Measurements from ENCODE around the gene PTPRCAP. TPM values are rescaled to one million over a fixed set of nuclear protein-coding genes. Genes with fewer than 3 reads are reported as not detected.

Gene PTPRCAP
- total and polyA plus RNA-seq, 10 of the 15 experiments (the other 5 are each of a cell fraction or from before 2014, with no cell fraction given): 4.7 to 266 (median 125) TPM

GRCh38 chr11:67428052-67429001, 9.2 kb downstream of the PTPRCAP start, which contains the start of gene RPS6KB2:
Gene RPS6KB2 (plus strand): TSS chr11:67428494. CDS start chr11:67428546, 52 bp downstream.
- no TSS peak for BruUV-seq (replicated peaks)
- intact Hi-C loops (cut with micrococcal nuclease; ENCODE audit: unreplicated experiment): no loop called here
- ChIA-PET SMC1A (ENCODE audit: uncharacterized antibody, unreplicated experiment) (interaction anchor here (1.0 to 2.3 kb wide), 4 partner anchors 10 to 29 kb away, joined by 3 to 10 read pairs (median 8); partner anchors contain the start of genes PPP1CA, PTPRCAP and TBC1D10C), CTCF (interaction anchor here (1.0 to 1.7 kb wide), 6 partner anchors 8 to 200 kb away, joined by 3 to 4 read pairs (median 3); partner anchors contain the start of genes PPP1CA and PTPRCAP), POLR2A (interaction anchor here (0.6 to 4.4 kb wide), 17 partner anchors 10 to 75 kb away, joined by 3 to 28 read pairs (median 4); partner anchors contain the start of genes AIP, PPP1CA, PTPRCAP and TBC1D10C), RAD21 (ENCODE audit: unreplicated experiment) (interaction anchor here (0.8 to 2.1 kb wide), 10 partner anchors 9 to 83 kb away, joined by 3 to 8 read pairs (median 4); partner anchors contain the start of genes CORO1B, PITPNM1, PTPRCAP and TBC1D10C)
- Histone ChIP-seq H3K79me2 (ENCODE audit: control insufficient read depth, insufficient read depth, low read length) (peaks cover 18% of the 10 kb centered on the region), H2AFZ (ENCODE audit: control insufficient read depth, low read depth, low read length) (peak within 1 kb of the TSS; percentile 98), H3K4me2 (ENCODE audit: control insufficient read depth, insufficient read depth) (peak within 1 kb of the TSS; percentile 81), H4K20me1 (ENCODE audit: control insufficient read depth, insufficient read depth) (no peaks in the 10 kb centered on the region), H3K9me3 (replicated peaks; ENCODE audit: control insufficient read depth, insufficient read depth, low read length) (no peaks in the 10 kb centered on the region), H3K27ac (ENCODE audit: control insufficient read depth, insufficient read depth) (peak within 1 kb of the TSS; percentile 69), H3K9ac (ENCODE audit: control insufficient read depth, insufficient read depth, low read length) (peak within 1 kb of the TSS; percentile 93), H3K27me3 (replicated peaks in 1 of 2; ENCODE audit: control insufficient read depth in 2 of 2, insufficient read depth in 2 of 2, low read length in 1 of 2) (no peaks in the 10 kb centered on the region), H3K36me3 (ENCODE audit: control insufficient read depth in 2 of 2, insufficient read depth in 2 of 2, low read length in 1 of 2) (peaks cover 0 to 2% of the 10 kb centered on the region in 2 experiments; a peak in 3 of 4 replicates), H3K4me1 (ENCODE audit: control insufficient read depth, insufficient read depth, low read length) (no peaks in the 10 kb centered on the region; the same call in 1 of the 2 replicates), H3K4me3 (peak within 1 kb of the TSS; percentile 100)
- 1% methylated on average over 68 of the region's 68 CpGs for WGBS (ENCODE audit: insufficient coverage, insufficient replicate concordance, low lambda C conversion rate, missing lambda C conversion rate)
- in situ Hi-C loops (cut with MboI): no loop called here
- FAIRE-seq (peak; percentile 100), ATAC-seq (peak; percentile 85), DNase-seq (ENCODE audit: low read depth, low spot score) (peak; percentile 95)
- TF ChIP-seq ZNF274 (IDR thresholded peaks at IDR 0.05; ENCODE audit: insufficient read depth, insufficient read length) (no peak), RAD21 (IDR thresholded peaks at IDR 0.05; ENCODE audit: insufficient read depth, low read depth, low read length) (no peak), USF1 (IDR thresholded peaks at IDR 0.05; ENCODE audit: borderline replicate concordance, extremely low read length, insufficient read depth, low read depth, low read length) (peak; percentile 31), IKZF1 (conservative IDR thresholded peaks at IDR 0.05) (peak; percentile 96), CHD2 (IDR thresholded peaks at IDR 0.05; ENCODE audit: borderline replicate concordance, low read depth, low read length) (peak; percentile 90), MXI1 (IDR thresholded peaks at IDR 0.05; ENCODE audit: low read depth, low read length) (peak; percentile 49; the same call in 1 of the 2 replicates), RB1 (IDR thresholded peaks at IDR 0.05; ENCODE audit: borderline replicate concordance) (peak; percentile 62; the same call in 1 of the 2 replicates), GATAD2B (conservative IDR thresholded peaks at IDR 0.05; ENCODE audit: low read depth) (0 out of 2 replicates have a peak, but pooled peaks have one; percentile 43), SIX5 (IDR thresholded peaks at IDR 0.05; ENCODE audit: low read depth, low read length, severe bottlenecking) (peak; percentile 94), ATF7 (IDR thresholded peaks at IDR 0.05; ENCODE audit: low read depth) (peak; percentile 55; the same call in 1 of the 2 replicates), ZBED1 (IDR thresholded peaks at IDR 0.05; ENCODE audit: borderline replicate concordance) (no peak), BRCA1 (IDR thresholded peaks at IDR 0.05; ENCODE audit: low read depth, low read length) (0 out of 2 replicates have a peak, but pooled peaks have one; percentile 26), RELA (IDR thresholded peaks at IDR 0.05; ENCODE audit: borderline replicate concordance, partially characterized antibody) (peak; percentile 86), E4F1 (IDR thresholded peaks at IDR 0.05; ENCODE audit: borderline replicate concordance, partially characterized antibody) (peak; percentile 26), BCL3 (IDR thresholded peaks at IDR 0.05; ENCODE audit: borderline replicate concordance, insufficient read depth, low read depth, low read length, poor library complexity, severe bottlenecking) (no peak), EGR1 (IDR thresholded peaks at IDR 0.05; ENCODE audit: borderline replicate concordance in 1 of 2, low read depth in 2 of 2, low read length in 2 of 2) (peak in 1 of 2 experiments; percentile 51; a peak in 1 of 3 replicates)

Data from GM12878 (cell line).